HEK293T (cell line): ENCODE measurements around the gene TMEM248.
A peak's percentile ranks its signal among the peaks of the same experiment; 100 is the strongest.
"Not testable (repeated sequence)": the region's sequence is repeated elsewhere in the genome, so short reads cannot be mapped to it uniquely, and the experiment has no call there.

Experiments used
- CTCF ChIA-PET: fragments of 350-600 bp; formaldehyde crosslinking; extraction: SDS; loops from one replicate; lab custom pipeline; 2021; ENCODE audit warnings: antibody characterized with exemption, inconsistent platforms; lab: Yijun Ruan, JAX
- POLR2A ChIA-PET: fragments of 350-600 bp; formaldehyde crosslinking; extraction: SDS; loops from one replicate; lab custom pipeline; 2020; ENCODE audit warnings: antibody characterized with exemption, inconsistent platforms; lab: Yijun Ruan, JAX
- DNase-seq: peaks from one replicate; pipeline ENCODE4 v3.0.0; 2012; ENCODE audit warnings: mixed read lengths; ENCODE audit errors: extremely low spot score
- ARNT ChIP-seq: fragments of 450-650 bp; IDR thresholded peaks from 2 replicates; pipeline ENCODE4 v1.6.1; 2017; ENCODE audit warnings: mild to moderate bottlenecking
- BHLHE40 ChIP-seq: fragments of 450-650 bp; IDR thresholded peaks from 2 replicates; pipeline ENCODE4 v1.6.1; 2016; ENCODE audit warnings: mild to moderate bottlenecking, moderate library complexity, borderline replicate concordance
- CTBP1 ChIP-seq: fragments of 450-650 bp; IDR thresholded peaks from 2 replicates; pipeline ENCODE4 v1.6.1; 2016; ENCODE audit warnings: borderline replicate concordance
- ELF4 ChIP-seq: fragments of 450-650 bp; IDR thresholded peaks from 2 replicates; pipeline ENCODE4 v1.6.1; 2017; ENCODE audit warnings: antibody characterized with exemption
- FOXA1 ChIP-seq: fragments of 450-650 bp; IDR thresholded peaks from 2 replicates; pipeline ENCODE4 v1.6.1; 2016; ENCODE audit warnings: mild to moderate bottlenecking
- FOXK2 ChIP-seq: fragments of 450-650 bp; IDR thresholded peaks from 2 replicates; pipeline ENCODE4 v1.6.1; 2016; ENCODE audit warnings: mild to moderate bottlenecking
- FOXM1 ChIP-seq: fragments of 450-650 bp; IDR thresholded peaks from 2 replicates; pipeline ENCODE4 v1.6.1; 2017; ENCODE audit warnings: mild to moderate bottlenecking, borderline replicate concordance
- HDGF ChIP-seq: fragments of 450-650 bp; IDR thresholded peaks from 2 replicates; pipeline ENCODE4 v1.6.1; 2017; ENCODE audit warnings: antibody characterized with exemption, borderline replicate concordance
- L3MBTL2 ChIP-seq: fragments of 450-650 bp; conservative IDR thresholded peaks from 2 replicates; pipeline ENCODE4 v1.6.1; 2016; ENCODE audit warnings: mild to moderate bottlenecking
- LEF1 ChIP-seq: fragments of 450-650 bp; IDR thresholded peaks from 2 replicates; pipeline ENCODE4 v1.6.1; 2017; ENCODE audit warnings: mild to moderate bottlenecking, borderline replicate concordance
- NFRKB ChIP-seq: fragments of 450-650 bp; IDR thresholded peaks from 2 replicates; pipeline ENCODE4 v1.6.1; 2016; ENCODE audit warnings: mild to moderate bottlenecking, moderate library complexity
- PKNOX1 ChIP-seq: fragments of 450-650 bp; IDR thresholded peaks from 2 replicates; pipeline ENCODE4 v1.6.1; 2016
- SP1 ChIP-seq: fragments of 450-650 bp; IDR thresholded peaks from 2 replicates; pipeline ENCODE4 v1.6.1; 2017
- SUZ12 ChIP-seq: fragments of 450-650 bp; IDR thresholded peaks from 2 replicates; pipeline ENCODE4 v1.6.1; 2016; ENCODE audit warnings: mild to moderate bottlenecking
- TARDBP ChIP-seq: fragments of 450-650 bp; IDR thresholded peaks from 2 replicates; pipeline ENCODE4 v1.6.1; 2016
- ZNF384 ChIP-seq: fragments of 450-650 bp; IDR thresholded peaks from 2 replicates; pipeline ENCODE4 v1.6.1; 2016

Gene TMEM248

GRCh38 chr7:66920769-66921395, at the start of gene TMEM248:
Gene TMEM248 (plus strand): TSS chr7:66921225. CDS start chr7:66941866, 20,641 bp downstream.
- DNase-seq, result peak; percentile 80
- CTCF ChIA-PET, result no interaction called here
- peak; percentile 98 for TF ChIP-seq TARDBP
- no peak for TF ChIP-seq SP1
- TF ChIP-seq L3MBTL2, result peak; percentile 88
- no peak for TF ChIP-seq SUZ12
- no peak for TF ChIP-seq BHLHE40
- no peak for TF ChIP-seq FOXA1
- no peak for TF ChIP-seq HDGF
- peak; percentile 98 for TF ChIP-seq ZNF384
- TF ChIP-seq LEF1, result no peak
- TF ChIP-seq ELF4, result peak; percentile 83
- peak; percentile 79; the same call in 1 of the 2 replicates for TF ChIP-seq PKNOX1
- peak; percentile 57; the same call in 1 of the 2 replicates for TF ChIP-seq CTBP1
- no peak for TF ChIP-seq NFRKB
- no peak for TF ChIP-seq FOXM1
- no peak for TF ChIP-seq FOXK2
- no peak for TF ChIP-seq ARNT
- POLR2A ChIA-PET, result interaction anchor here (0.6 to 2.1 kb wide), 3 partner anchors 17 to 75 kb away, joined by 3 to 7 read pairs (median 3); partner anchors contain the start of gene SBDS

DNA sequence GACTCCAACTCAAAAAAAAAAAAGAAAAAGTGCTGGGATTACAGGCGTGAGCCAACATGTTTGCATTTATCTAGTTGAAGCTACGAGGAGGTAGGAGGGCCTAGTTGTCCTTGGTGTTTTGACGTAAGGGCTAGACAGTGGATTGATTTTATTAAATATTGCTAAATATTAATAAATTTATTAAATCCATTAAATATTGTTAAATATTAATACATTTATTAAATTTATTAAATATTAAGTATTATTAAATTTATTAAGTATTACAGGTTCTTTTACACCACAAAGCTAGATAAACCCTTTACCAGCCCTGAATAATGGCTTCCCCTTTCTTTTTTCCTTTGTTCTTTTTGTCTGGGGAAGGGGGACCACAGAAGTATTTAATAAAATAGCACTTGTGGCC, 47.5 kb upstream of the TMEM248 start:
- ChIA-PET POLR2A (no interaction called here), CTCF (interaction anchor here (0.5 kb wide), 1 partner anchor 20 kb away, joined by 3 read pairs; no protein-coding TSS in a partner anchor)
- no peak for TF ChIP-seq ARNT
- TF ChIP-seq CTBP1, result no peak
- TF ChIP-seq PKNOX1, result no peak
- DNase-seq, result no peak

GRCh38 chr7:66877577-66878300, 43.3 kb upstream of the TMEM248 start:
- TF ChIP-seq FOXK2 (no peak), PKNOX1 (no peak), ZNF384 (no peak), L3MBTL2 (no peak), ELF4 (no peak), LEF1 (no peak), FOXA1 (no peak), SUZ12 (no peak), ARNT (no peak), SP1 (no peak), BHLHE40 (no peak), TARDBP (no peak), HDGF (no peak), FOXM1 (no peak), NFRKB (no peak), CTBP1 (no peak)
- POLR2A ChIA-PET, result no interaction called here
- CTCF ChIA-PET, result no interaction called here
- DNase-seq, result no peak

GRCh38 chr7:66878301-66878685, 42.7 kb upstream of the TMEM248 start:
- POLR2A ChIA-PET, CTCF ChIA-PET, DNase-seq: not testable (repeated sequence)

GRCh38 chr7:66880053-66880452, 41.0 kb upstream of the TMEM248 start:
- DNase-seq, result no peak
- CTCF ChIA-PET, result no interaction called here
- no peak for TF ChIP-seq PKNOX1
- no peak for TF ChIP-seq NFRKB
- TF ChIP-seq BHLHE40, result no peak
- no peak for TF ChIP-seq ARNT
- TF ChIP-seq ELF4, result no peak
- no peak for TF ChIP-seq HDGF
- POLR2A ChIA-PET, result no interaction called here

DNA sequence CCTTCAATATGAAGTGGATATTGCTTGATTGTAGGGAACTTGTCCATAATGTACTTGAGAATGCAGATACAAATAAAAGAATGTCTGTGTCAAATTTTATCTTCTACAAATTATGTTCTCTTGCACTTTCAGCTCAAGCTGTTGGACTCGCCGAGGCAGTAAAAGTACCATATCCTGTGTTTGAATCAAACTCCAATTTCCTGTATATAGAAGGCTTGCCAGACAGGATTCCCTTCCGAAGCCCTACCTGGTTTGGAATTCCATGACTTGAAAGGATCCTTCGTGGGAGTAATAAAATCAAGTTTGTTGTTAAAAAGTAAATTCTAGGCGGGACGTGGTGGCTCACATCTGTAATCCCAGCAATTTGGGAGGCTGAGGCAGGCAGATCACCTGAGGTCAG, 40.4 kb upstream of the TMEM248 start:
- POLR2A ChIA-PET, CTCF ChIA-PET: not testable (repeated sequence)

More for the DNA sequence above, 40.4 kb upstream of the TMEM248 start:
- DNase-seq, result not testable (repeated sequence)
